Measurements from ENCODE around the gene NEMP1. TPM values are rescaled to one million over a fixed set of nuclear protein-coding genes. Genes with fewer than 3 reads are reported as not detected.

The NEMP1 gene
- total and polyA plus RNA-seq, 10 of the 15 experiments (the other 5 are each of a cell fraction or from before 2014, with no cell fraction given) = 4.0 to 45.9 (median 19.8) TPM

DNA sequence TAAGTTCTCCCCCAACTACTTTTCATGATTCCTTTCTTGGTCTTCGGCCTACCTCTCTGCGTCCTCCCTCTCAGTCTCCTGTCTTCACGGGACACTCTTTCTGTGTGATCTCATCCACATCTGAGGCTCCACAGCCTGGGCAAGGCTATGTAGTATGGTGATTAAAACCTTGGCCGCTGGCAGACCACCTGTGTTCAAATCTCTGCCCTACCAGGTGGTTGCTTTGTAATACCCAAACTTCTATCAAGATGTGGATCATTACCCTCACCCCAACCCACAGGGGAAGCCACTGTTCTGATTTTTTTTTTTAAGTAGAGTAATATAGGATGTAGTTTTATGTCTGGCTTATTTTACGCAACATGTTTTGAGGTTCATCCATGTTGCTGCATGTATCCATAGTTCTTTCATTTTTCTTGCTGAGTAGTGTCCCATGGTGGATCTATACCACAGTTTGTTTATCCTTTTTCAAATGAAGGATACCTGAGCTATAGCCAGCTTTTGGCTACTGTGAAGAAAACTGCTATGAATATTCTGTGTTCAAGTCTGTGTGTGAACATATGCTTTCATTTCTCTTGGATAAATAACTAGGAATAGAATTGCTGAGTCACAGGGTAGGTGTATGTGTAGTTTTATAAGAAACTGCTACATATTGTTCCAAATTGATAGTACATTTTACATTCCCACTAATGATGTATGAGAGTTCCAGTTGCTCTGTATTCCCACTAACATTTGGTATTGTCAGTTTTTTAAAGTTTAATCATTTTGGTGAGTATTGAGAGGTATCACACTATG, 40.9 kb upstream of the NEMP1 start:
- FAIRE-seq (no peak), ATAC-seq (peak; percentile 54), DNase-seq (ENCODE audit: low read depth, low spot score) (no peak)
- no TSS peak for BruUV-seq (replicated peaks)
- Histone ChIP-seq H3K36me3 (ENCODE audit: control insufficient read depth in 2 of 2, insufficient read depth in 2 of 2, low read length in 1 of 2) (no peaks in the 10 kb centered on the region), H4K20me1 (ENCODE audit: control insufficient read depth, insufficient read depth) (no peaks in the 10 kb centered on the region), H3K4me2 (ENCODE audit: control insufficient read depth, insufficient read depth) (peak overlapping the region; percentile 7), H3K4me3 (no peak overlapping the region), H3K4me1 (ENCODE audit: control insufficient read depth, insufficient read depth, low read length) (peaks cover 13% of the 10 kb centered on the region), H3K9me3 (replicated peaks; ENCODE audit: control insufficient read depth, insufficient read depth, low read length) (peaks cover 7% of the 10 kb centered on the region), H2AFZ (ENCODE audit: control insufficient read depth, low read depth, low read length) (peak overlapping the region; percentile 68), H3K79me2 (ENCODE audit: control insufficient read depth, insufficient read depth, low read length) (no peaks in the 10 kb centered on the region), H3K27me3 (replicated peaks in 1 of 2; ENCODE audit: control insufficient read depth in 2 of 2, insufficient read depth in 2 of 2, low read length in 1 of 2) (no peaks in the 10 kb centered on the region; a peak in 1 of 4 replicates), H3K27ac (ENCODE audit: control insufficient read depth, insufficient read depth) (no peak overlapping the region), H3K9ac (ENCODE audit: control insufficient read depth, insufficient read depth, low read length) (no peak overlapping the region)
- WGBS (ENCODE audit: insufficient coverage, insufficient replicate concordance, low lambda C conversion rate, missing lambda C conversion rate) = 42% methylated on average over 5 of the region's 5 CpGs
- TF ChIP-seq TCF12 (IDR thresholded peaks at IDR 0.05; ENCODE audit: low read depth, low read length) (0 out of 2 replicates have a peak, but pooled peaks have one; percentile 8), RUNX3 (IDR thresholded peaks at IDR 0.05; ENCODE audit: low read length) (peak; percentile 8; the same call in 1 of the 2 replicates), CHD1 (IDR thresholded peaks at IDR 0.05; ENCODE audit: low read depth, low read length) (no peak)
- TF ChIP-seq, protein P1, sequence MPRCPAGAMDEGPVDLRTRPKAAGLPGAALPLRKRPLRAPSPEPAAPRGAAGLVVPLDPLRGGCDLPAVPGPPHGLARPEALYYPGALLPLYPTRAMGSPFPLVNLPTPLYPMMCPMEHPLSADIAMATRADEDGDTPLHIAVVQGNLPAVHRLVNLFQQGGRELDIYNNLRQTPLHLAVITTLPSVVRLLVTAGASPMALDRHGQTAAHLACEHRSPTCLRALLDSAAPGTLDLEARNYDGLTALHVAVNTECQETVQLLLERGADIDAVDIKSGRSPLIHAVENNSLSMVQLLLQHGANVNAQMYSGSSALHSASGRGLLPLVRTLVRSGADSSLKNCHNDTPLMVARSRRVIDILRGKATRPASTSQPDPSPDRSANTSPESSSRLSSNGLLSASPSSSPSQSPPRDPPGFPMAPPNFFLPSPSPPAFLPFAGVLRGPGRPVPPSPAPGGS (IDR thresholded peaks at IDR 0.05; ENCODE audit: borderline replicate concordance, insufficient read depth, low read depth, low read length, poor library complexity, severe bottlenecking) = peak; percentile 4
- POLR2A ChIA-PET = interaction anchor here (0.6 kb wide), 1 partner anchor 19 kb away, joined by 7 read pairs; no protein-coding TSS in a partner anchor
- in situ Hi-C loops (cut with MboI) = loop anchor here (5.0 kb wide), 1 partner anchor 63 kb away; no protein-coding TSS in a partner anchor
- RAD21 ChIA-PET (ENCODE audit: unreplicated experiment) = interaction anchor here (2.2 kb wide), 1 partner anchor 50 kb away, joined by 9 read pairs; no protein-coding TSS in a partner anchor
- intact Hi-C loops (cut with micrococcal nuclease; ENCODE audit: unreplicated experiment) = loop anchor here (5.0 kb wide), 1 partner anchor 123 kb away; no protein-coding TSS in a partner anchor
- SMC1A ChIA-PET (ENCODE audit: uncharacterized antibody, unreplicated experiment) = interaction anchor here (2.7 kb wide), 1 partner anchor 50 kb away, joined by 7 read pairs; no protein-coding TSS in a partner anchor
- CTCF ChIA-PET = interaction anchor here (0.8 to 9.3 kb wide), 4 partner anchors 7 to 118 kb away, joined by 3 to 159 read pairs (median 22); partner anchors contain the start of gene STAT6
